Astrocyte (in vitro differentiated cells and primary cell): ENCODE measurements around the gene HS6ST2.

ENCODE experiments used
- EZH2 ChIP-seq: IDR thresholded peaks from 2 replicates; pipeline ENCODE4 v1.6.1; 2012; ENCODE audit warnings: mild to moderate bottlenecking, low read length, inconsistent platforms; ENCODE audit not compliant: insufficient read depth
- TF ChIP-seq, protein P1 (sequence below): IDR thresholded peaks from 2 replicates; pipeline ENCODE4 v1.5.1; 2011; ENCODE audit warnings: low read depth, mild to moderate bottlenecking, inconsistent platforms, low read length, moderate library complexity; ENCODE audit not compliant: insufficient read depth

DNA sequence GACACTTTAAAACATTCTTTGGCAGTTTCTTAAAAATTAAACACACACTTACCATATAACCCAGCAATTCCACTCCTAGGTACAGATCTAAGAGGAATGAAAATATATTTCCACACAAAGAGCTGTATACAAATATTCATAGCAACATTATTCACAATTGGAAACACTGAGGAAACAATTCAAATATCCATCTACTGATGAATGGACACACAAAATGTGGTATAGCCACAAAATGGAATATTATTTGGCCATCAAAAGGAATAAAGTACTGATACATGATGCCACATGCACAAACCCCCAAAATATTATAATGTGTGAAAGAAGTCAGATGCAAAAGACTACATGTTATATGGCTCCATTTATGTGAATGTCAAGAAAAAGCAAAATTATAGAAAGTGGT, 70.9 kb downstream of the HS6ST2 start:
- TF ChIP-seq, protein P1, sequence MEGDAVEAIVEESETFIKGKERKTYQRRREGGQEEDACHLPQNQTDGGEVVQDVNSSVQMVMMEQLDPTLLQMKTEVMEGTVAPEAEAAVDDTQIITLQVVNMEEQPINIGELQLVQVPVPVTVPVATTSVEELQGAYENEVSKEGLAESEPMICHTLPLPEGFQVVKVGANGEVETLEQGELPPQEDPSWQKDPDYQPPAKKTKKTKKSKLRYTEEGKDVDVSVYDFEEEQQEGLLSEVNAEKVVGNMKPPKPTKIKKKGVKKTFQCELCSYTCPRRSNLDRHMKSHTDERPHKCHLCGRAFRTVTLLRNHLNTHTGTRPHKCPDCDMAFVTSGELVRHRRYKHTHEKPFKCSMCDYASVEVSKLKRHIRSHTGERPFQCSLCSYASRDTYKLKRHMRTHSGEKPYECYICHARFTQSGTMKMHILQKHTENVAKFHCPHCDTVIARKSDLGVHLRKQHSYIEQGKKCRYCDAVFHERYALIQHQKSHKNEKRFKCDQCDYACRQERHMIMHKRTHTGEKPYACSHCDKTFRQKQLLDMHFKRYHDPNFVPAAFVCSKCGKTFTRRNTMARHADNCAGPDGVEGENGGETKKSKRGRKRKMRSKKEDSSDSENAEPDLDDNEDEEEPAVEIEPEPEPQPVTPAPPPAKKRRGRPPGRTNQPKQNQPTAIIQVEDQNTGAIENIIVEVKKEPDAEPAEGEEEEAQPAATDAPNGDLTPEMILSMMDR = no peak
- TF ChIP-seq EZH2 = no peak
